D721Med (cell line): ENCODE results near the gene ZBTB32.

Experiments used
- DNase-seq: peaks from one replicate; pipeline ENCODE4 v3.0.0; 2011; ENCODE audit warnings: low spot score; ENCODE audit not compliant: insufficient read length
- FAIRE-seq: peaks from 2 replicates; lab custom pipeline; 2011; peaks lifted over from hg19 to GRCh38; lab: Jason Lieb, UNC
- TF ChIP-seq, protein P1 (sequence below): IDR thresholded peaks from 2 replicates; pipeline ENCODE4 v1.5.1; 2012; ENCODE audit warnings: mild to moderate bottlenecking, control low read depth; ENCODE audit not compliant: insufficient read depth; ENCODE audit errors: missing control alignments

The ZBTB32 gene

DNA sequence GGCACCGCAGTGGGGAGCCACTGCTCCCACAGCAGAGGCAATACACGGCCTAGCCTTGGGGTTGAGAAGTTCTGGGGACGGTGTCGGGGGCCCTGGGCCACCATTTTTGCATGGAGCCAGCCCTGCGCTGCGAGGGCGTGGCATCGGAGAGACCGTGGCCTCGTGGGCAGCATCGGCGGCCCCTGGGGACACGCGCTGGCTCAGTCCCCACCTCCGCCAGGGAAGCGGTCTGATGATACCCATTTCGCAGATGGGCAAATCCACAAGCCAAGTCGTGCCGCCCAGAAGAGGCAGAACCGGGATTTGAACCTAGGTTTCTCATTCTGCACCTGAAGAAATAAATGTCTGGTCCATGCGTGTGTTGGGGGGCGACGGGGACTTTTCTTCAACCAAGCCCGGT, 39.2 kb upstream of the ZBTB32 start:
- TF ChIP-seq, protein P1, sequence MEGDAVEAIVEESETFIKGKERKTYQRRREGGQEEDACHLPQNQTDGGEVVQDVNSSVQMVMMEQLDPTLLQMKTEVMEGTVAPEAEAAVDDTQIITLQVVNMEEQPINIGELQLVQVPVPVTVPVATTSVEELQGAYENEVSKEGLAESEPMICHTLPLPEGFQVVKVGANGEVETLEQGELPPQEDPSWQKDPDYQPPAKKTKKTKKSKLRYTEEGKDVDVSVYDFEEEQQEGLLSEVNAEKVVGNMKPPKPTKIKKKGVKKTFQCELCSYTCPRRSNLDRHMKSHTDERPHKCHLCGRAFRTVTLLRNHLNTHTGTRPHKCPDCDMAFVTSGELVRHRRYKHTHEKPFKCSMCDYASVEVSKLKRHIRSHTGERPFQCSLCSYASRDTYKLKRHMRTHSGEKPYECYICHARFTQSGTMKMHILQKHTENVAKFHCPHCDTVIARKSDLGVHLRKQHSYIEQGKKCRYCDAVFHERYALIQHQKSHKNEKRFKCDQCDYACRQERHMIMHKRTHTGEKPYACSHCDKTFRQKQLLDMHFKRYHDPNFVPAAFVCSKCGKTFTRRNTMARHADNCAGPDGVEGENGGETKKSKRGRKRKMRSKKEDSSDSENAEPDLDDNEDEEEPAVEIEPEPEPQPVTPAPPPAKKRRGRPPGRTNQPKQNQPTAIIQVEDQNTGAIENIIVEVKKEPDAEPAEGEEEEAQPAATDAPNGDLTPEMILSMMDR: no peak
- DNase-seq (no peak), FAIRE-seq (no peak)

DNA sequence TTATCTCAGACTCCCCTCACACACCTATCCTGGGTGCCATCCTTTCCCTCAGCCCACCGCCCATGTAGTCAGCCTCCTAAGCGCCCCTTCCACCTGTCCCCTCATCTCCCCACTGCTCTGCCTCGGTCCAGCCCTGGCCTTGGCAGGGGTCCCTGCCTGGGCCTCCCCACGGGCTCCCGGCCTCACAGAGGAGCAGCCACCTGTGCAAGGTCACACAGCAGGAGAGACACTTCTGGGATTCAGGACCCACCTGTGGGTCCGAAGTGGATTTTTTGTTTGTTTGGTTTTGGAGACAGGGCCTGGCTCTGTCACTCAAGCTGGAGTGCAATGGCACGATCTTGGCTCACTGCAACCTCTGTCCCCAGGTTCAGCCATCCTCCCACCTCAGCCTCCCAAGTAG, 38.8 kb upstream of the ZBTB32 start:
- DNase-seq (no peak), FAIRE-seq (no peak)
- TF ChIP-seq, protein P1: no peak

DNA sequence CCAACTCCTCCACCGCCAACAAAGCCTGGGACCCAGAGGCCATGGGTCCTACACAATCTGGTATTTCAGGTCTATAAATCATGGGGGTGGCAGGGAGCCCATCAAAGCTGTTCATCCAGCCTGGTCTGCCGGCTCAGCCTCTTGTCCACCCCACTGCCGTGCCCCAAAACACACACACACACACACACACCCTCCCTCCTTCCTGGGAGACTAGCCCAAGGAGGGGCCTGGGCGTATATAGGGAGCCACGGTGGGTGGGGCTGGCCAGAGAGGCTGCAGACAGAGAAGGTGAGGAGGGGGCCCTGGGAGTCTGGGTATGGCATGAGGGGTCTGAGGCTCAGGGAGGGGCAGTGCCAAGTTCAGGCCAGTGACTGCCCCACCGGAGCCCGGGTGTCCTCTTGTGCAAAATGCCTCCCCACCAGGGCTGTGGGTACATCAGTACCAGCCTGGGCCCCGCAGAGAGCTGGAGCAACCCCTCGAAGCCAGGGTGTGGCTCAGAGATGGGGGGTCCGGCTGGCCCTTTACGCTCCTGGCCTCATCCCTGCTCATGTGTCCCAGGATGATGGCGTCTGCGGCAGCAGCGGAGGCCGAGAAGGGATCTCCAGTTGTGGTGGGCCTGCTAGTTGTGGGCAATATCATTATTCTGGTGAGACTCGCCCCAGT, 38.0 kb upstream of the ZBTB32 start, which contains the start of gene UPK1A:
Gene UPK1A, plus strand, starts transcription at position 267 of the 663 bp plus-strand sequence. Its CDS starts 296 bp downstream, at position 563.
- TF ChIP-seq, protein P1: no peak
- DNase-seq (no peak), FAIRE-seq (no peak)

DNA sequence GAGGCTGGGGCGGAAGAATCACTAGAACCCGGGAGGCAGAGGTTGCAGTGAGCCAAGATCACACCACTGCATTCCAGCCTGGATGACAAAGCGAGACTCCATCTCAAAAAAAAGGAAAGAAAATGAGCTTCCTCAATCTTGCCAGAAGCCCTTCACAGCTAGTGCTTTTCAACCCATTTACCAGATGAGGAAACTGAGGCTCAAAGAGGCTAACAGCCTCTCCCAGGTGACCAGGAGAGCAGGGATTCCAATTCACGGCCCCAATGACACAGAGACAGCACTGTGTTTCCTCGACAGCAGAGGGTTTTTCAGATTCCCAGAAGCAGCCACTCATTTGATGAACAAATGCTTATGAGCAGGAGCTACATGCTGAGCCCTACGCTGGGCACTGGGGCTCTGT, 34.8 kb upstream of the ZBTB32 start:
- TF ChIP-seq, protein P1: no peak
- FAIRE-seq (no peak), DNase-seq (no peak)

DNA sequence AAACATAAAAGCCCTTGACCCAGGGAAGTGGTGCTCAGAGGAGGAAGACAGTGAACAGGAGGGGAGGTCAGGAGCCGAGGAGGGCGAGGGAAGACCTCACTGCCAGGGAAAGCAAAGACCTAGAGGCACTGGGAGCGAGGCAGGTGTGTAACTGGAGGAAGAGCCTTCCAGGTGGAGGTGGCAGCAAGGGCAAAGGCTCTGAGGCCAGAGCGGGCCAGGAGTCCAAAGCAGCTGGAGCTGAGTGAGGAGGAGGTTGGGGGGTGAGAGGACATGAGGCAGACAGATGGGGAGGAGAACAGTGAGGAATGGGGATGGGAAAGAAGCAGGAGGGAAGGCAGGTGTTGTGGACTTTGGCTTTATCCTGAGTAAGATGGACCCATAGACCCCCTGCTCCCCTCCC, 34.4 kb upstream of the ZBTB32 start:
- FAIRE-seq (no peak), DNase-seq (no peak)
- TF ChIP-seq, protein P1: no peak

DNA sequence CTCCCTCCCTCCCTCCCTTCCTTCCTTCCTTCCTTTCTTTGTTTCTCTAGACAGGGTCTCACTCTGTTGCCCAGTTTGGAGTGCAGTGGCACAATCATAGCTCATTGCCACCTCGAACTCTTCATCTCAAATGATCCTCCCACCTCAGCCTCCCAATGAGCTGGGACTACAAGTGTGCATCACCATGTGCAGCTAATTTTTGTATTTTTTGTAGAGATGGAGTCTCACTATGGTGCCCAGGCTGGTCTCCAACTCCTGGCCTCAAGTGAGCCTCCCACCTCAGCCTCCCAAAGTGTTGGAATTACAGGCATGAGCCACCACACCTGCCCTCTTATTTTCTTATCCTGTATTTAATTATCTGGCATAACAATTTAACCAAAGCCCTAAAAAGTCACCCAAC, 33.7 kb upstream of the ZBTB32 start:
- TF ChIP-seq, protein P1: no peak
- no peak for DNase-seq
- no peak for FAIRE-seq

DNA sequence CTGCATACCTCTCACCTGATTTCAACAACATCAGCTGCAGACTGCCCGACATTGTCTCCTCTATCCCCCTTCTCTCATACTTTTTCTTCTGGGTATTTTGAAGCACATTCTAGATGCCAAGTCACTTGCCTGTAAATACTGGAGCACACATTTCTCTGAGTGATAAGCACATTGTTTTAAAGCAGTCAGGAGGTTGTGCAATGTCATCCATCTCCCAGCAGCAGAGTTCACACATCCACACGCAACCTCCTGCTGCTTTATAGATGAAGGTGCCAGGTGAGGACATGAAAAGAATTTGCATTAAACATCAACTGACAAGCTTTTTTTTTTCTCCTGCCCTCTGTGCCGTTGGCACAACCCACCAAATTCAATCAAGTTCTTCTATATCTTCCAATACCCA, 32.5 kb upstream of the ZBTB32 start:
- TF ChIP-seq, protein P1: no peak
- DNase-seq (no peak), FAIRE-seq (no peak)
